Globus pallidus (tissue), 1 donor: ENCODE measurements around the gene CD82.
"Not testable (repeated sequence)": the region's sequence is repeated elsewhere in the genome, so short reads cannot be mapped to it uniquely, and the experiment has no call there.

Experiments
- DNase-seq: peaks from one replicate; pipeline ENCODE4 v3.0.0-alpha.2; 2015; ENCODE audit warnings: low spot score

The CD82 gene

GRCh38 chr11:44533921-44534711, 31.3 kb upstream of the CD82 start:
- no peak for DNase-seq

GRCh38 chr11:44535191-44535980, 30.1 kb upstream of the CD82 start:
- no peak for DNase-seq

- no peak for DNase-seq
Measured at GRCh38 chr11:44536788-44537516, 28.5 kb upstream of the CD82 start.

GRCh38 chr11:44537679-44538078, 27.8 kb upstream of the CD82 start:
- DNase-seq = no peak

- DNase-seq = peak; percentile 69
Measured at GRCh38 chr11:44538375-44539054, 26.9 kb upstream of the CD82 start.

GRCh38 chr11:44539971-44540370, 25.5 kb upstream of the CD82 start:
- DNase-seq = no peak

GRCh38 chr11:44540667-44541066, 24.8 kb upstream of the CD82 start:
- DNase-seq = no peak

- DNase-seq = no peak
Measured at GRCh38 chr11:44542372-44542771, 23.1 kb upstream of the CD82 start.

GRCh38 chr11:44546984-44547383, 18.5 kb upstream of the CD82 start:
- not testable (repeated sequence) for DNase-seq

- not testable (repeated sequence) for DNase-seq
Measured at GRCh38 chr11:44547534-44547933, 17.9 kb upstream of the CD82 start.

GRCh38 chr11:44548032-44548695, 17.3 kb upstream of the CD82 start:
- DNase-seq = no peak

- not testable (repeated sequence) for DNase-seq
Measured at GRCh38 chr11:44548961-44549749, 16.3 kb upstream of the CD82 start.

- no peak for DNase-seq
Measured at GRCh38 chr11:44550123-44550522, 15.3 kb upstream of the CD82 start.

GRCh38 chr11:44551456-44552139, 13.9 kb upstream of the CD82 start:
- DNase-seq = no peak

GRCh38 chr11:44555031-44555800, 10.2 kb upstream of the CD82 start:
- no peak for DNase-seq

GRCh38 chr11:44556735-44557409, 8.6 kb upstream of the CD82 start:
- DNase-seq = peak; percentile 70

GRCh38 chr11:44557464-44557863, 8.0 kb upstream of the CD82 start:
- no peak for DNase-seq

- peak; percentile 24 for DNase-seq
Measured at GRCh38 chr11:44559207-44559939, 6.1 kb upstream of the CD82 start.
